Liver (tissue), 9 donors: Measurements from ENCODE around the gene ELOB. TPM values are rescaled to one million over a fixed set of nuclear protein-coding genes. Genes with fewer than 3 reads are reported as not detected.

Source experiments
- DNase-seq: peaks from one replicate; pipeline ENCODE4 v3.0.0-alpha.2; 2017; ENCODE audit warnings: low spot score
- H3K27ac ChIP-seq, 2 donors: one replicate each; pipeline ENCODE4 v1.7.0; 2013; ENCODE audit warnings: inconsistent platforms in 2 of 2, low read length in 2 of 2, control low read depth in 1 of 2, low read depth in 1 of 2, mild to moderate bottlenecking in 1 of 2
- H3K27me3 ChIP-seq, 4 donors: one replicate each; pipeline versions ENCODE4 v1.6.1 to v1.7.0; 2013; ENCODE audit warnings: low read length in 3 of 4, inconsistent platforms in 1 of 4, mild to moderate bottlenecking in 1 of 4, moderate library complexity in 1 of 4; ENCODE audit not compliant: control insufficient read depth in 4 of 4, insufficient read depth in 4 of 4
- H3K36me3 ChIP-seq, 4 donors: one replicate each; pipeline versions ENCODE4 v1.6.1 to v1.7.0; 2013; ENCODE audit warnings: low read length in 3 of 4, mild to moderate bottlenecking in 3 of 4, low read depth in 1 of 4, moderate library complexity in 1 of 4; ENCODE audit not compliant: control insufficient read depth in 4 of 4, insufficient read depth in 3 of 4
- H3K4me1 ChIP-seq, 4 donors: one replicate each; pipeline versions ENCODE4 v1.6.1 to v1.7.0; 2013; ENCODE audit warnings: low read length in 3 of 4, mild to moderate bottlenecking in 3 of 4, moderate library complexity in 1 of 4; ENCODE audit not compliant: control insufficient read depth in 4 of 4, insufficient read depth in 4 of 4
- H3K4me3 ChIP-seq, 3 donors: one replicate each; pipeline versions ENCODE4 v1.6.1 to v1.7.0; 2013; ENCODE audit warnings: low read length in 3 of 3, control low read depth in 1 of 3, low read depth in 1 of 3, mild to moderate bottlenecking in 1 of 3
- H3K9ac ChIP-seq, 2 donors: one replicate each; pipeline ENCODE4 v1.7.0; 2013; ENCODE audit warnings: low read length in 2 of 2, mild to moderate bottlenecking in 2 of 2, moderate library complexity in 2 of 2, control low read depth in 1 of 2, low read depth in 1 of 2
- H3K9me3 ChIP-seq, 4 donors: one replicate each; pipeline versions ENCODE4 v1.6.1 to v1.7.0; 2013; ENCODE audit warnings: low read length in 3 of 4; ENCODE audit not compliant: control insufficient read depth in 4 of 4
- EGR1 ChIP-seq, 2 donors: IDR thresholded peaks; 2 replicates each; pipeline ENCODE4 v1.6.1; 2016 to 2018; ENCODE audit warnings: antibody characterized with exemption in 2 of 2, low read depth in 2 of 2
- FOXA1 ChIP-seq: IDR thresholded peaks from 2 replicates; pipeline ENCODE4 v1.6.1; 2016; ENCODE audit warnings: antibody characterized with exemption
- FOXA2 ChIP-seq: IDR thresholded peaks from 2 replicates; pipeline ENCODE4 v1.6.1; 2016; ENCODE audit warnings: antibody characterized with exemption
- GABPA ChIP-seq, 2 donors: IDR thresholded peaks in 1 of 2; conservative IDR thresholded peaks in 1 of 2; 2 replicates each; pipeline ENCODE4 v1.6.1; 2016; ENCODE audit warnings: antibody characterized with exemption in 2 of 2, mild to moderate bottlenecking in 1 of 2, moderate library complexity in 1 of 2
- HNF4A ChIP-seq, 2 donors: conservative IDR thresholded peaks; 2 replicates each; pipeline ENCODE4 v1.6.1; 2016; ENCODE audit warnings: antibody characterized with exemption in 2 of 2, mild to moderate bottlenecking in 2 of 2
- HNF4G ChIP-seq: IDR thresholded peaks from 2 replicates; pipeline ENCODE4 v1.6.1; 2016; ENCODE audit warnings: antibody characterized with exemption
- JUND ChIP-seq, 2 donors: IDR thresholded peaks; 2 replicates each; pipeline ENCODE4 v1.6.1; 2016; ENCODE audit warnings: antibody characterized with exemption in 2 of 2
- RXRA ChIP-seq, 2 donors: IDR thresholded peaks; 2 replicates each; pipeline ENCODE4 v1.6.1; 2017 to 2018; ENCODE audit warnings: antibody characterized with exemption in 2 of 2, mild to moderate bottlenecking in 1 of 2
- SP1 ChIP-seq: IDR thresholded peaks from 2 replicates; pipeline ENCODE4 v1.6.1; 2018; ENCODE audit warnings: antibody characterized with exemption, mild to moderate bottlenecking
- TAF1 ChIP-seq: conservative IDR thresholded peaks from 2 replicates; pipeline ENCODE4 v1.6.1; 2016; ENCODE audit warnings: antibody characterized with exemption, mild to moderate bottlenecking
- YY1 ChIP-seq: IDR thresholded peaks from 2 replicates; pipeline ENCODE4 v1.6.1; 2016; ENCODE audit warnings: antibody characterized with exemption, mild to moderate bottlenecking
- WGBS: extraction: QIAGEN DNeasy Blood & Tissue Kit; methylation state at CpG from one replicate; pipeline ENCODE4 v1.1.7; 2013; 5-methylcytosine and 5-hydroxymethylcytosine counted together
- polyA plus RNA-seq, 2 donors: library from polyadenylated mRNA; stranded (reverse) in 1 of 2; unstranded in 1 of 2; fragments of 200-250 nt in 1 of 2; fragments of >200 nt in 1 of 2; fragmentation: Nextera tagmentation in 1 of 2; extraction: Ambion mirVana in 1 of 2; gene quantifications; one replicate each; pipeline versions ENCODE4 v1.2.1 to v1.2.3, GENCODE V29; 2013 to 2015
- total RNA-seq, 2 donors: library from RNA; depleted of rRNA; stranded (reverse); fragments of >200 nt; gene quantifications; one replicate each; pipeline ENCODE4 v1.2.3, GENCODE V29; 2014
- TF ChIP-seq, protein P1 (sequence below): IDR thresholded peaks from 2 replicates; pipeline ENCODE4 v1.6.1; 2016; ENCODE audit warnings: antibody characterized with exemption, mild to moderate bottlenecking
- TF ChIP-seq, protein P2 (sequence below): IDR thresholded peaks from 2 replicates; pipeline ENCODE4 v1.6.1; 2016; ENCODE audit warnings: antibody characterized with exemption
- TF ChIP-seq, protein P3 (sequence below): IDR thresholded peaks from 2 replicates; pipeline ENCODE4 v1.6.1; 2016; ENCODE audit warnings: antibody characterized with exemption
- TF ChIP-seq, protein P4 (sequence below): fragments of 150-350 bp; IDR thresholded peaks from 2 replicates; pipeline ENCODE4 v1.5.1; 2017; ENCODE audit warnings: improper control_type of control experiment, low read depth, low read length; ENCODE audit not compliant: missing input control
- TF ChIP-seq, protein P5 (sequence below): IDR thresholded peaks from 2 replicates; pipeline ENCODE4 v1.6.1; 2016; ENCODE audit warnings: antibody characterized with exemption
- donor health status: healthy.
- donor health status: healthy.
- donor health status: healthy.
- donor health status: healthy.
- donor health status: healthy.

ELOB gene
- total and polyA plus RNA-seq, 4 donors, result 114 to 395 (median 313) TPM

DNA sequence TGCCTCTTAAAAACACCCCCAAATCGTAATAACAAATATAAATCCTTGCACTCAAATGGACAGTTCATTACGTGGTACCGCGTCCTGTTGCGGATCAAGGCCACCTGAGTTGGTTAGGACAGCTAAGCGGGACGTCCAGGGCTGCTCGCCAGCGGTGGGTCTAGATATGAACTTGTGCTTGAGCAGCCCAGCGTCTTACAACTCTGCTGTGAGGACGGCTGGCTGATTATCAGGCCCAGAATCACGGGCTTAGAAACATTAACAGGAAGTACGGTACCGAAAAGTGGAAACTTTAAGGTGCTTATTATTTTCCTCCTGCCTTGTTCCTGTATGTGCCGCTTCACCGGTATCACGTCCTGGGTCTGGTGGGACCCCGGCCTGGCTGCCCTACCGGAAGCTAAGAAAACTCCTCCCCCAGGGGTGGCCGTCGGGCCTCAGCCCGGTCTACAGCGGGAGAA lies 25.5 kb downstream of the ELOB start:
- 63% methylated on average over 23 of the region's 23 CpGs for WGBS
- H3K4me1 ChIP-seq, result peaks cover 14 to 40% (median 23%) of the 10 kb centered on the region in 4 donors
- H3K9me3 ChIP-seq, result no peaks in the 10 kb centered on the region
- peak overlapping the region; percentile 20 to 88 (median 41) for H3K4me3 ChIP-seq
- DNase-seq, result no peak
- no peaks in the 10 kb centered on the region for H3K27me3 ChIP-seq
- TF ChIP-seq FOXA1 (no peak), SP1 (no peak), YY1 (no peak), HNF4G (no peak), EGR1 (IDR thresholded peaks at IDR 0.05; ENCODE audit: low read depth in 2 of 2) (no peak), HNF4A (conservative IDR thresholded peaks at IDR 0.05) (no peak), TAF1 (no peak), FOXA2 (no peak), RXRA (IDR thresholded peaks at IDR 0.05) (no peak)
- TF ChIP-seq, protein P1, sequence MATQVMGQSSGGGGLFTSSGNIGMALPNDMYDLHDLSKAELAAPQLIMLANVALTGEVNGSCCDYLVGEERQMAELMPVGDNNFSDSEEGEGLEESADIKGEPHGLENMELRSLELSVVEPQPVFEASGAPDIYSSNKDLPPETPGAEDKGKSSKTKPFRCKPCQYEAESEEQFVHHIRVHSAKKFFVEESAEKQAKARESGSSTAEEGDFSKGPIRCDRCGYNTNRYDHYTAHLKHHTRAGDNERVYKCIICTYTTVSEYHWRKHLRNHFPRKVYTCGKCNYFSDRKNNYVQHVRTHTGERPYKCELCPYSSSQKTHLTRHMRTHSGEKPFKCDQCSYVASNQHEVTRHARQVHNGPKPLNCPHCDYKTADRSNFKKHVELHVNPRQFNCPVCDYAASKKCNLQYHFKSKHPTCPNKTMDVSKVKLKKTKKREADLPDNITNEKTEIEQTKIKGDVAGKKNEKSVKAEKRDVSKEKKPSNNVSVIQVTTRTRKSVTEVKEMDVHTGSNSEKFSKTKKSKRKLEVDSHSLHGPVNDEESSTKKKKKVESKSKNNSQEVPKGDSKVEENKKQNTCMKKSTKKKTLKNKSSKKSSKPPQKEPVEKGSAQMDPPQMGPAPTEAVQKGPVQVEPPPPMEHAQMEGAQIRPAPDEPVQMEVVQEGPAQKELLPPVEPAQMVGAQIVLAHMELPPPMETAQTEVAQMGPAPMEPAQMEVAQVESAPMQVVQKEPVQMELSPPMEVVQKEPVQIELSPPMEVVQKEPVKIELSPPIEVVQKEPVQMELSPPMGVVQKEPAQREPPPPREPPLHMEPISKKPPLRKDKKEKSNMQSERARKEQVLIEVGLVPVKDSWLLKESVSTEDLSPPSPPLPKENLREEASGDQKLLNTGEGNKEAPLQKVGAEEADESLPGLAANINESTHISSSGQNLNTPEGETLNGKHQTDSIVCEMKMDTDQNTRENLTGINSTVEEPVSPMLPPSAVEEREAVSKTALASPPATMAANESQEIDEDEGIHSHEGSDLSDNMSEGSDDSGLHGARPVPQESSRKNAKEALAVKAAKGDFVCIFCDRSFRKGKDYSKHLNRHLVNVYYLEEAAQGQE, result no peak
- H3K9ac ChIP-seq, result no peak overlapping the region
- peak overlapping the region; percentile 94 to 98 for H3K27ac ChIP-seq
- peaks cover 0 to 2% (median under 1%) of the 10 kb centered on the region in 4 donors for H3K36me3 ChIP-seq

DNA sequence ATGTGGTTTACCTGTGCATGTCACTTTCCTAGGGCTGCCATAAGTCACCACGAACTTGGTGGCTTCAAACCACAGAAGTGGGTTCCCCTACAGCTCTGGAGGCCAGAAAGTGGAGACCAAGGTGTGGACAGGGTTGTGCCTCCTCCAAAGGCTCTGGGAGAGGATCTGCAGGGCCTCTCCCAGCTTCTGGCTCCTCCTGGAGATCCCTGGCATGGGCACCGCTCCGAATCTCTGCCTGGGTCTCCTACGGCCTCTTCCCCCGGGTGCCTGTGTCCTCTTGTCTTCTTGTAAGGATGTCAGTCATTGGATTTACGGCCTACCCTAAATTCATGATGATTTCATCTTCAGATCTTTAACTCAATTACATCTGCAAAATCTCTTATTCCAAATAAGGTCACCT lies 27.1 kb downstream of the ELOB start:
- Histone ChIP-seq H3K9me3 (no peaks in the 10 kb centered on the region), H3K27me3 (no peaks in the 10 kb centered on the region), H3K4me1 (peaks cover 8 to 23% (median 11%) of the 10 kb centered on the region in 4 donors), H3K9ac (no peak overlapping the region), H3K4me3 (no peak overlapping the region), H3K36me3 (no peaks in the 10 kb centered on the region), H3K27ac (no peak overlapping the region)
- DNase-seq, result no peak
- no peak for TF ChIP-seq FOXA2
- TF ChIP-seq, protein P2, sequence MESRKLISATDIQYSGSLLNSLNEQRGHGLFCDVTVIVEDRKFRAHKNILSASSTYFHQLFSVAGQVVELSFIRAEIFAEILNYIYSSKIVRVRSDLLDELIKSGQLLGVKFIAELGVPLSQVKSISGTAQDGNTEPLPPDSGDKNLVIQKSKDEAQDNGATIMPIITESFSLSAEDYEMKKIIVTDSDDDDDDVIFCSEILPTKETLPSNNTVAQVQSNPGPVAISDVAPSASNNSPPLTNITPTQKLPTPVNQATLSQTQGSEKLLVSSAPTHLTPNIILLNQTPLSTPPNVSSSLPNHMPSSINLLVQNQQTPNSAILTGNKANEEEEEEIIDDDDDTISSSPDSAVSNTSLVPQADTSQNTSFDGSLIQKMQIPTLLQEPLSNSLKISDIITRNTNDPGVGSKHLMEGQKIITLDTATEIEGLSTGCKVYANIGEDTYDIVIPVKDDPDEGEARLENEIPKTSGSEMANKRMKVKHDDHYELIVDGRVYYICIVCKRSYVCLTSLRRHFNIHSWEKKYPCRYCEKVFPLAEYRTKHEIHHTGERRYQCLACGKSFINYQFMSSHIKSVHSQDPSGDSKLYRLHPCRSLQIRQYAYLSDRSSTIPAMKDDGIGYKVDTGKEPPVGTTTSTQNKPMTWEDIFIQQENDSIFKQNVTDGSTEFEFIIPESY, result no peak
- TF ChIP-seq RXRA (IDR thresholded peaks at IDR 0.05), result no peak
- TF ChIP-seq HNF4G, result no peak
- TF ChIP-seq TAF1, result no peak
- TF ChIP-seq, protein P3, sequence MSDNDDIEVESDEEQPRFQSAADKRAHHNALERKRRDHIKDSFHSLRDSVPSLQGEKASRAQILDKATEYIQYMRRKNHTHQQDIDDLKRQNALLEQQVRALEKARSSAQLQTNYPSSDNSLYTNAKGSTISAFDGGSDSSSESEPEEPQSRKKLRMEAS, result no peak
- TF ChIP-seq GABPA (IDR thresholded peaks at IDR 0.05 in 1 of 2, conservative IDR thresholded peaks at IDR 0.05 in 1 of 2), result no peak
- no peak for TF ChIP-seq YY1
- 96% methylated on average over 6 of the region's 6 CpGs for WGBS

DNA sequence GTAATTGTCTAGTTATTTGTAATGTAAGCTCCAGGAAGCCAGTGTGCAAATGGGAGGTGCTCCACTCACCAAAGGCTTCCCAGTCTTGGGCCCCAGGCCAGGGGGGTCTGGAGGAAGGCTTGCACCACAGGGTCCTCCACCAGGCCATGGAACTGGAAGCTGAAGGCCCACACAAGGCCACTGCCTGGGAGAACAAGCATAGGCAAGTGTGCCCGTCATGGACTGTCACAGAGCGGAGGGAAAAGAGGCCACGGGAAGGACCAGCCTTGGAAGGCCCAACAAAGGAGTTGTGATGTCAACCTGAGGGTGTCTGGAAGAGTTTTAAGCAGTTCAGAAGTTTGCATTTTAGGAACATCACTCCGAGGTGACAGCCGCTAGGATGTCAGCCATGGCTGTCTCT lies 27.6 kb downstream of the ELOB start:
- Histone ChIP-seq H3K4me1 (peaks cover 6 to 19% (median 7%) of the 10 kb centered on the region in 4 donors), H3K4me3 (no peak overlapping the region), H3K9me3 (no peaks in the 10 kb centered on the region), H3K27me3 (no peaks in the 10 kb centered on the region), H3K9ac (no peak overlapping the region), H3K36me3 (no peaks in the 10 kb centered on the region), H3K27ac (no peak overlapping the region)
- DNase-seq, result no peak
- 96% methylated on average over 5 of the region's 5 CpGs for WGBS
- TF ChIP-seq YY1, result no peak
- TF ChIP-seq, protein P4, sequence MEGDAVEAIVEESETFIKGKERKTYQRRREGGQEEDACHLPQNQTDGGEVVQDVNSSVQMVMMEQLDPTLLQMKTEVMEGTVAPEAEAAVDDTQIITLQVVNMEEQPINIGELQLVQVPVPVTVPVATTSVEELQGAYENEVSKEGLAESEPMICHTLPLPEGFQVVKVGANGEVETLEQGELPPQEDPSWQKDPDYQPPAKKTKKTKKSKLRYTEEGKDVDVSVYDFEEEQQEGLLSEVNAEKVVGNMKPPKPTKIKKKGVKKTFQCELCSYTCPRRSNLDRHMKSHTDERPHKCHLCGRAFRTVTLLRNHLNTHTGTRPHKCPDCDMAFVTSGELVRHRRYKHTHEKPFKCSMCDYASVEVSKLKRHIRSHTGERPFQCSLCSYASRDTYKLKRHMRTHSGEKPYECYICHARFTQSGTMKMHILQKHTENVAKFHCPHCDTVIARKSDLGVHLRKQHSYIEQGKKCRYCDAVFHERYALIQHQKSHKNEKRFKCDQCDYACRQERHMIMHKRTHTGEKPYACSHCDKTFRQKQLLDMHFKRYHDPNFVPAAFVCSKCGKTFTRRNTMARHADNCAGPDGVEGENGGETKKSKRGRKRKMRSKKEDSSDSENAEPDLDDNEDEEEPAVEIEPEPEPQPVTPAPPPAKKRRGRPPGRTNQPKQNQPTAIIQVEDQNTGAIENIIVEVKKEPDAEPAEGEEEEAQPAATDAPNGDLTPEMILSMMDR, result no peak
- TF ChIP-seq JUND (IDR thresholded peaks at IDR 0.05), result no peak
- TF ChIP-seq HNF4G, result no peak
- no peak for TF ChIP-seq FOXA2
- TF ChIP-seq, protein P3, result no peak
- no peak for TF ChIP-seq RXRA (IDR thresholded peaks at IDR 0.05)
- TF ChIP-seq, protein P5, sequence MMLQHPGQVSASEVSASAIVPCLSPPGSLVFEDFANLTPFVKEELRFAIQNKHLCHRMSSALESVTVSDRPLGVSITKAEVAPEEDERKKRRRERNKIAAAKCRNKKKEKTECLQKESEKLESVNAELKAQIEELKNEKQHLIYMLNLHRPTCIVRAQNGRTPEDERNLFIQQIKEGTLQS, result no peak
